ENCODE results near the gene HMGCL.

The HMGCL gene

DNA sequence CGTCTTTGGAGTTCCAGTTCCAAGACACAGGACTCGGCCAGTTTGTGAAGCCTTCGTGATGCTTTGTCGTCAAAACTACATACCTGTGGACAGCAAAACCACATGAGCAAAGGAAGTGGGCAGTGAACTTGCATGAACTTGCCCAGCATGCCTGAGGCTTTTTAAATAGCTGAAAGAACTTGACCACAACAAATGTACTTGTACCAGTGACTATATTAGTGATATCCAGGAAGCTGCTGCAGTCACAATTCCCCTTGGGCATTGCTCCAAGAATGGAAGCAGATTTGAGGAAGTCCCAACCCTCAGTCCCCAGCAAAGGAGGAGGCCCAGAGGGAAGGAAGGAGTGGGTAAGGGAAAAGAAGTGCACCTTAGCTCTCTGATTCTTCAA is 40.3 kb upstream of the HMGCL start:
- no peak for TF ChIP-seq EZH2phosphoT487 (IDR thresholded peaks at IDR 0.05; ENCODE audit: low read length)
- TF ChIP-seq, protein P1, sequence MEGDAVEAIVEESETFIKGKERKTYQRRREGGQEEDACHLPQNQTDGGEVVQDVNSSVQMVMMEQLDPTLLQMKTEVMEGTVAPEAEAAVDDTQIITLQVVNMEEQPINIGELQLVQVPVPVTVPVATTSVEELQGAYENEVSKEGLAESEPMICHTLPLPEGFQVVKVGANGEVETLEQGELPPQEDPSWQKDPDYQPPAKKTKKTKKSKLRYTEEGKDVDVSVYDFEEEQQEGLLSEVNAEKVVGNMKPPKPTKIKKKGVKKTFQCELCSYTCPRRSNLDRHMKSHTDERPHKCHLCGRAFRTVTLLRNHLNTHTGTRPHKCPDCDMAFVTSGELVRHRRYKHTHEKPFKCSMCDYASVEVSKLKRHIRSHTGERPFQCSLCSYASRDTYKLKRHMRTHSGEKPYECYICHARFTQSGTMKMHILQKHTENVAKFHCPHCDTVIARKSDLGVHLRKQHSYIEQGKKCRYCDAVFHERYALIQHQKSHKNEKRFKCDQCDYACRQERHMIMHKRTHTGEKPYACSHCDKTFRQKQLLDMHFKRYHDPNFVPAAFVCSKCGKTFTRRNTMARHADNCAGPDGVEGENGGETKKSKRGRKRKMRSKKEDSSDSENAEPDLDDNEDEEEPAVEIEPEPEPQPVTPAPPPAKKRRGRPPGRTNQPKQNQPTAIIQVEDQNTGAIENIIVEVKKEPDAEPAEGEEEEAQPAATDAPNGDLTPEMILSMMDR (IDR thresholded peaks at IDR 0.05; ENCODE audit: low read length) = no peak
- no peak for TF ChIP-seq EZH2 (optimal IDR thresholded peaks at IDR 0.05; ENCODE audit: low read depth, low read length)
- H3K4me3 ChIP-seq (ENCODE audit: low read length) = no peak overlapping the region
- H2AFZ ChIP-seq (ENCODE audit: low read length) = no peak overlapping the region
- no peak overlapping the region for H3K9ac ChIP-seq (ENCODE audit: low read length)
- peak overlapping the region; percentile 75 for H3K4me2 ChIP-seq (ENCODE audit: low read depth, low read length)
- peak; percentile 89 for DNase-seq
- no peaks in the 10 kb centered on the region for H3K9me2 ChIP-seq (replicated peaks; ENCODE audit: insufficient read depth, low read length)
- peaks cover 6% of the 10 kb centered on the region; the same call in 1 of the 2 replicates for H3F3A ChIP-seq (ENCODE audit: insufficient read depth, low read length)
- peaks cover 26% of the 10 kb centered on the region for H3K4me1 ChIP-seq (ENCODE audit: low read length)
- peaks cover 19% of the 10 kb centered on the region for H3K79me2 ChIP-seq (ENCODE audit: low read length)
- no peaks in the 10 kb centered on the region for H3K9me3 ChIP-seq (replicated peaks; ENCODE audit: insufficient read depth, low read length)
- H4K20me1 ChIP-seq (ENCODE audit: insufficient read depth, low read length) = no peaks in the 10 kb centered on the region
- H3K27me3 ChIP-seq (replicated peaks; ENCODE audit: insufficient read depth, low read length) = no peaks in the 10 kb centered on the region
- peak overlapping the region; percentile 46; the same call in 1 of the 2 replicates for H3K27ac ChIP-seq (ENCODE audit: low read length)
- H3K36me3 ChIP-seq (replicated peaks; ENCODE audit: insufficient read depth, low read length) = peaks cover 7% of the 10 kb centered on the region; the same call in 1 of the 2 replicates

DNA sequence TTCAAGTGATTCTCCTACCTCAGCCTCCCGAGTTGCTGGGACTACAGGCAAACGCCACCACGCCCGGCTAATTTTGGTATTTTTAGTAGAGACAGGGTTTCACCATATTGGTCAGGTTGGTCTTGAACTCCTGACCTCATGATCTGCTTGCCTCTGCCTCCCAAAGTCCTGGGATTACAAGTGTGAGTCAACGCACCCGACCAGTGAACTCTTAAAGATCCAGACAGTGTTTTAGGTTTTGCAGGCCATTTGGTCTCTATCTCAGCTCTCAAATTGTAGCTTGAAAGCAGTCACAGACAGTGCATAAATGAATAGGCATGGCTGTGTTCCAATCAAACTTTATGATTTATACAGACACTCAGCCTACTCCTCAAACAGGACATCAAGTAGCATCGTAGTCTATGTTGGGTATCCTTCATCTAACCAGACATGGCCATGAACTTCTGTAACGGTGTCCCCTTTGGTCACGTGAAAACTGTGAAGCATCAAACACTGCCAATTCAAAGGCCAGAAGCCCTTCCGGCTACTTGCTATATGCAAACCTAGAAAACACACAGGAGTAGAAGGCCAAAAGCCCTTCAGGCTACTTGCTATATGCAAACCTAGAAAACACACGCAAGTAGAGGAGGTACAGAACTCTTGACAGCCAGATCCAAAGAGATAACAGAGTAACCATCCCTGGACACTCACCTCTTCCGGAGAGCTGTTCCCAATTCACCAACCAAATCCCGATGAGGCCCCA is 39.7 kb upstream of the HMGCL start:
- H3K79me2 ChIP-seq (ENCODE audit: low read length) = peaks cover 19% of the 10 kb centered on the region
- no peak overlapping the region for H3K4me3 ChIP-seq (ENCODE audit: low read length)
- no peaks in the 10 kb centered on the region for H3K27me3 ChIP-seq (replicated peaks; ENCODE audit: insufficient read depth, low read length)
- no peaks in the 10 kb centered on the region for H4K20me1 ChIP-seq (ENCODE audit: insufficient read depth, low read length)
- H3K4me1 ChIP-seq (ENCODE audit: low read length) = peaks cover 26% of the 10 kb centered on the region
- peak overlapping the region; percentile 46 for H3K27ac ChIP-seq (ENCODE audit: low read length)
- H3K9ac ChIP-seq (ENCODE audit: low read length) = no peak overlapping the region
- no peaks in the 10 kb centered on the region for H3K9me3 ChIP-seq (replicated peaks; ENCODE audit: insufficient read depth, low read length)
- DNase-seq = peak; percentile 13
- H3F3A ChIP-seq (ENCODE audit: insufficient read depth, low read length) = peaks cover 6% of the 10 kb centered on the region; the same call in 1 of the 2 replicates
- H3K36me3 ChIP-seq (replicated peaks; ENCODE audit: insufficient read depth, low read length) = peaks cover 7% of the 10 kb centered on the region; the same call in 1 of the 2 replicates
- no peak for TF ChIP-seq EZH2 (optimal IDR thresholded peaks at IDR 0.05; ENCODE audit: low read depth, low read length)
- TF ChIP-seq EZH2phosphoT487 (IDR thresholded peaks at IDR 0.05; ENCODE audit: low read length) = no peak
- TF ChIP-seq, protein P1 (IDR thresholded peaks at IDR 0.05; ENCODE audit: low read length) = no peak
- H2AFZ ChIP-seq (ENCODE audit: low read length) = no peak overlapping the region
- H3K9me2 ChIP-seq (replicated peaks; ENCODE audit: insufficient read depth, low read length) = no peaks in the 10 kb centered on the region
- peak overlapping the region; percentile 75 for H3K4me2 ChIP-seq (ENCODE audit: low read depth, low read length)

DNA sequence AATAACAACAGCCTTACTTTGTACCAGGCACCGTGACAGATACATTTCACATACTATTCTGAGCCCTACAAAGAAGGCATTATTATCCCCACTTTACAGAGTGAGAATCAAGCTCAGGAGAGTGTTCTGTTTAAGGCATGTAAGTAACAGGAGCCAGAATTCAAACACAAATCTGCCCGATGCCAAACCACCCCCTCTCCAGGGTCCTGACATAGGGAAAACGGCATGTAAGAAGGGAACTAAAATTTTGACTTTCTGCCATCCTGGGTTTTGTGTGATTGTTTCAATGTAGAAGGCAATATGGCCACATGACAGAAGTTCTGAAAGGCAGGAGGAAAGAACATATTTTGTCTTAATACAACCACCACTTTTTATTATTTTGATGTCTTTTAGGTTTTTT is 37.4 kb upstream of the HMGCL start:
- Histone ChIP-seq H4K20me1 (ENCODE audit: insufficient read depth, low read length) (no peaks in the 10 kb centered on the region), H3K36me3 (replicated peaks; ENCODE audit: insufficient read depth, low read length) (peaks cover 7% of the 10 kb centered on the region; the same call in 1 of the 2 replicates), H3K9me2 (replicated peaks; ENCODE audit: insufficient read depth, low read length) (no peaks in the 10 kb centered on the region), H3K27me3 (replicated peaks; ENCODE audit: insufficient read depth, low read length) (no peaks in the 10 kb centered on the region), H3K9ac (ENCODE audit: low read length) (no peak overlapping the region), H3K79me2 (ENCODE audit: low read length) (peaks cover 18% of the 10 kb centered on the region), H3K4me2 (ENCODE audit: low read depth, low read length) (no peak overlapping the region), H3K4me3 (ENCODE audit: low read length) (no peak overlapping the region), H3K4me1 (ENCODE audit: low read length) (peaks cover 26% of the 10 kb centered on the region), H3K27ac (ENCODE audit: low read length) (no peak overlapping the region), H2AFZ (ENCODE audit: low read length) (no peak overlapping the region), H3F3A (ENCODE audit: insufficient read depth, low read length) (peaks cover 6% of the 10 kb centered on the region; the same call in 1 of the 2 replicates), H3K9me3 (replicated peaks; ENCODE audit: insufficient read depth, low read length) (no peaks in the 10 kb centered on the region)
- DNase-seq = no peak
- TF ChIP-seq, protein P1 (IDR thresholded peaks at IDR 0.05; ENCODE audit: low read length) = no peak
- TF ChIP-seq EZH2 (optimal IDR thresholded peaks at IDR 0.05; ENCODE audit: low read depth, low read length) = no peak
- no peak for TF ChIP-seq EZH2phosphoT487 (IDR thresholded peaks at IDR 0.05; ENCODE audit: low read length)

All from MM.1S (cell line).